SIG-M5 (cell line): ENCODE data around the gene CCBE1.
"Not testable (repeated sequence)": the region's sequence is repeated elsewhere in the genome, so short reads cannot be mapped to it uniquely, and the experiment has no call there.

ENCODE experiments used
- DNase-seq: peaks from one replicate; lab custom pipeline; 2025; lab: John Stamatoyannopoulos, UW

The CCBE1 gene

DNA sequence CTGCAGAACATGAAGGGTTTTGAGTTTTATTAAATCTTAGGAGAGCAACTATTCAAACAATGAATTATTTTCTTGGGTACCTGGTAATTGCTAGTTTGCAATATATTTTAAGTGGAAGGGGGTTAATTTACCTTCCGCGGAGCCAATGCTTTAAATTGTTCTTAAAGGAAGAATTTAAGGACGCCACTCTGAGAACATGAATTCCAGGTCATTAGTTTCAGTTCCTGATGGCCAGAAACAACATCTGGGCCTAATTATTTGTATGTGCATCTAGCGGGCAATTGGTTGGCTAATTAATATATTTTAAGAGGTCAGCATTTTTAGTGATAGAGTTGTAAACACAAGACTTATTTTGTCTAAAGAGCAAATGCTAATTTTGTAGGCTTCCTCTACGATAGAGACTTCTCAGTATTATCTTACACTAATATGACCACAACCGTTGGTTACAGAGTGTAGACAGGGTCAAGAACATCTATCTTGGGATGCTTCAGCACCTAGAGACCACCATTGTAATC is 40.8 kb downstream of the CCBE1 start:
- no peak for DNase-seq

DNA sequence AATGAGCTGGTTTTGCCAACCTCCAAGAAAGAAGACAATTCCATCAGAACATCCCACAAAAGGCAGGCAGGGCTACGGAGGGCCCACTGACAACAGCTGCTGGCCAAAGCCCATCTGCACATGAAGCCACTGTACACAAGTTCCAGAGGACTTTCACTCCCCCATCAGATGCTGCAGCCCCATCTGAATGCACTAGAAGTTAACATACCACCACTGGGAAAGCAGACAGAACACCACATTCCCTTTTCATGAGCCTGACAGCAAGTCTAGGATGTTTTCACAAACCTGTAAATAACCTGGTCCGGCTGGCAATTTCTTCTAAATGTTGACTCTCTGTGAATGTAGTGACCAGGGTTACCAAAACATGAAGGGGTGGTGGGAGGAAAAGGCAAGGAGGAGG is 41.5 kb downstream of the CCBE1 start:
- DNase-seq = no peak

DNA sequence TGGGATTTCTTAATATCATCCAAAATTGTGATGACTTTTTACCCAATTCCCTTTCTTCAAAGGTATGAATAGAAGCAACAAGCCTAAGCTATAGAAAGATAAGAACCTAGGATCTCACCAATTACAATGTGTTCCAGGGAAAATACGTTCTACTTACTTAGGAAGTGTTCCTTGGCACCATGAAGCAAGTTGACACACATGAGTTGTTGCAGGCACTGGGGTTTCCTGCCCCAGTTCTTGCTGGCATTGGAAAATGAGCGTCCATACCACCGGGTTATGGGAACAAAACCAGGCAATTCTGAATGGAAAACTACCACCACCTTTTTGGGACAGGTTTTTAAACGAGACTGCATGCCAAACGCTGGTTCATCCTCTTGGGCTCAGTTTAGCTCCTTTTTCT is 46.2 kb downstream of the CCBE1 start:
- no peak for DNase-seq

DNA sequence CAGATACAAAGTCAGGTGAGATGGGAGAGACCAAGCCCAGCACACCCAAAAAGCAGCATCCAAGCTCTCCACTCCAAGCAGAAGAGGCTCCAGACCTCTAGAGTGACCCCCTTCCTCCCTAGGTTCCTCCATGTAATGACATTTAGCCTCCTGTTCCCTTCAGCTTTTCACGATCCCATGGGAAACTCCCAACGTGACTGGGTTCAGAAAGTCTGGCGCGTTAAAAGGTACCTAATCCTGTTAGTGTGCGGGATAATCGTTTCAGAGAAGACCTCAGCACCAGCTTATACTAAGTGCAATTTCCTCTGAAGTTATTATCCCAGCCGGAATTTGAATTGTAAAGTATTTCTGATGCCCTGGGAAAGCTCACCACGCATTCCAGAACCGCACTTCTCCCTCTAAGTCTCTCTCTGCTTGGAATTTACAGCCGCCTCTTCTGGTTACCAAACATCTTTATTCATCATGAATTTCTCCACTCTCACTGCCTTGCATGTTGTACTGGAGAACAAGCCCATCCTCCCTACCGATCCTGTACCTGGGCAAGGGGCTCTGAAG is 46.9 kb downstream of the CCBE1 start:
- no peak for DNase-seq

DNA sequence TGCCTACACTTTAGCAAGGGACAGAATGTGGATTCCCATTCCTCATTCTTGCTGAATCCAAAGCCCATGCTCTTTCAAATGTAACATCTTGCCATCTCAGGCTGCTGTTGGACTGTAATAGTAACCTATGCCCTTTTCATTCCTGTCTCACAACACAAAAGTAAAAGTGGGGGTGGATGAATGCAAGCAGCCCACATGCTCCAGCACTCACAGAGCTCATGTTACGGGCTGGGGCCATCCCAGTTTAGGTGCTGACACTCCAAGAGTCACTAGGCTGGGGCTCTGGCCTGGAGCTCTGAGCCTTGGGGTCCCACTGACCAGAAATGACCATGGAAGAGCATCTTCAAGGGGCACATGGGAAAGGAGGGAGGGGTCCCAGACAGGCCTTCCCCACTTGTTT is 47.6 kb downstream of the CCBE1 start:
- DNase-seq = no peak

DNA sequence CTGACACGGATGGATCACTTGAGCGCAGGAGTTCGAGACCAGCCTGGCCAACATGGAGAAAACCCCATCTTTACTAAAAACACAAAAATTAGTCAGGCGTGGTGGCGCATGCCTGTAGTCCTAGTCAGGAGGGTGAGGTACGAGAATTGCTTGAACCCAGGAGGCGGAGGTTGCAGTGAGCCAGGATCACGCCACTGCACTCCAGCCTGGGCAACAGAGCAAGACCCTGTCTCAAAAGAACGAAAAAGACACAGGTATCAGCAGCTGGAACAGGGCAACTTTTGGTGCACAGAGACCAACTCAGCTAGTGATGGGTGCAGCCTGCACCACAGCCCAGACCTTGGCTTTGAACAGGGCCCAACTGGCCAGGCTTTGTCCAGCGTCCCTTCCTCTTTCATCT is 48.8 kb downstream of the CCBE1 start:
- not testable (repeated sequence) for DNase-seq

DNA sequence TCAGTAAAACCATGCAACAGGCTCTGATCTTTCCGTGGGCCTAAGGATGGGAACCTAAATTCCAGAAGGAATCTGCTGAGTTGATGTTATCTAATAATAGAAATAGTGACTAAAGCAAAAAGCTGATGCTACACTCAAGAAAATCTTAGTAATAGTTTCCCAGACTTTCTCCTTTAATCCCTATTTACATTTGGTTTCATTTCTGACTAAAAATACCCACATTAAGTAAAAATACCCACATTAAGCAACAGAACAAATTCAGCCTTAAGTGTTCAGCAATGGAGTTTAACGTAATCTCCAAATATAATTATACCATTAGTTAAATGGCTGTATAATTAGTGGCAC is 50.3 kb downstream of the CCBE1 start:
- no peak for DNase-seq

DNA sequence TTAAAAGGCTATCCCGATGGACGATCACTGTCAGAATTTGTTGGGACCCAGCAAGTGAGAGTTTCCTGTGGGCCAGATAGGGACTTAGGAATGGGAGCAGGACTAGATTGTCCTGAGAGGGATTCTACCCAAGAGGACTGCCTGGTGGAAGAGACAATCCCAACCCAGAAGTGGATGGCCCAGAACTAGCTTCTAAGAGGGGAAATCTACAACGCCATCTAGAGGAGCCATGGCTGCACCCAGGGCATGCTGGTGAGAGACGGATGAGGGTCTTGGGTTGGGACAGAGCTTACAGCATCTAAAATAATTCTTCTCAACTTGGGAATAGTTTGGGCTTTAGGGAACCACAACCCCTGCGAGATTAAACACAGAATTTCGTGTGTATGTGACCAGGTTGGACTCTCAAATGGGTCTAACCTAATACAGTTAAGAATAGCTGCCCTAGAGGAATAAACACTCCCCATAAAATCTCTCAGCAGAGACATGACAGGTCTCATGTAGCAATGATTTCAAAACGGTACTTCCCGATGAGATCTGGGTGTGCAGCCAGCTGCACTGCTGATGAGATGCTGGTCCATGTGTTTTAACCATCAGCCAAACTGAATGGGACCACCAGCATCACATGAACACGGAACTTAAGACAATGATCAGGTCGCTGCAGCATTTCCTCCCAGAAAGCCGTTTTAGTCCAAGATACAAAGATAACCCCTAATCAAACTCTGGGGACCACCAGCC is 50.8 kb downstream of the CCBE1 start:
- no peak for DNase-seq

DNA sequence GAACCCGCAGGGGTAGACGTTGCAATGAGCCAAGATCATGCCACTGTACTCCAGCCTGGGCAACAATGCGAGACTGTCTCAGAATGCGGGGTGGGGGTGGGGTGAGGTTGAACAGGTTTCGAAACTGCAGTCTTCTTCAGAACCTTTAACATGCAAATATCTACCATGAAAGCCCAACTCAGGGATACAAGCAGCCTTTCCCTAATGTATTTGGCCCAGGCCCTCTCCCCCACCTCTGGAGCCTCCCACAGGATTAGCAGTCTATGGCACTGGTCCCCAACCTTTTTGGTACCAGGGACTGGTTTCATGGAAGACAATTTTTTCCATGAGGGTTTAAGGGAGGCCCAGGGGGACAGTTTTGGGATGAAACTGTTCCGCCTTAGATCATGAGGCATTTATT is 53.5 kb downstream of the CCBE1 start:
- DNase-seq = no peak

DNA sequence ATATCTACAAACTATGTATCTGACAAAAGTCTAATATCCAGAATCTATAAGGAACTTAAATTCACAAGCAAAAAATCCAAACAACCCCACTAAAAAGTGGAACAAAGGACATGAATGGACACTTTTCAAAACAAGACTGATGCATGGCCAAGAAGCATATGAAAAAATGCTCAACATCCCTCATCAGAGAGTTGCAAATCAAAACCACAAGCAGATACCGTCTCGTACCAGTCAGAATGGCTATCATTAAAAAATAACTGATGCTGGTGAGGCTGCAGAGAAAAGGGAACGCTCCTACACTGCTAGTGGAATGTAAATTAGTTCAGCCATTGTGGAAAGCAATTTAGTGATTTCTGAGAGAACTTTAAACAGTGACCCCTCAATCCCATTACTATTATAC is 56.5 kb downstream of the CCBE1 start:
- DNase-seq = no peak

DNA sequence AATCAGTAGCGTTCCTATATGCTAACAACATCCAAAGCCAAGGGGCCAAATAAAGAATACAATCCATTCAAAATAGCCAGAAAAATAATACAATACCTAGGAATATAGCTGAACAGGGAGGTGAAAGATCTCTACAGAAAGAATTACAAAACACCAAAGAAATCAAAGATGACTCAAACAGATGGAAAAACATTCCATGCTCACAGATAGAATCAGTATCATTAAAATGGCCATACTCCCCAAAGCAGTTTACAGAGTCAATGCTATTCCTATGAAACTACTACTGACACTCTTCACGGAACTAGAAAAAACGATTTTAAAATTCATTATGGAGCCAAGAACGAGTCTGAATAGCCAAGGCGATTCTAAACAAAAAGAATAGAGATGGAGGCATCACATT is 57.4 kb downstream of the CCBE1 start:
- no peak for DNase-seq

DNA sequence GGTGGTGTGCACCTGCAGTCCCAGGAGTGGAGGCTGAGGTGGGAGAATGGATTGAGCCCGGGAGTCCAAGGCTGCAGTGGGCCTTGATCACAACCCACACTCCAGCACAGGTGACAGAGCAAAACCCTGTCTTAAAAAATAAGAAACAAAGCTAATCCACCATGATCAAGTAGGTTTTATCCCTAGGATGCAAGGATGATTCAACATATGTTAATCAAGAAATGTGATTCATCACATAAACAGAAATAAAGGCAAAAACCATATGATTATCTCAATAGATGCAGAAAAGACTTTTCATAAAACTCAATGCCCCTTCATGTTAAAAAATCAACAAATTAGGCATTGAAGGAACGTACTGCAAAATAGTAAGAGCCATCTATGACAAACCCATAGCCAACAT is 58.1 kb downstream of the CCBE1 start:
- DNase-seq = no peak

DNA sequence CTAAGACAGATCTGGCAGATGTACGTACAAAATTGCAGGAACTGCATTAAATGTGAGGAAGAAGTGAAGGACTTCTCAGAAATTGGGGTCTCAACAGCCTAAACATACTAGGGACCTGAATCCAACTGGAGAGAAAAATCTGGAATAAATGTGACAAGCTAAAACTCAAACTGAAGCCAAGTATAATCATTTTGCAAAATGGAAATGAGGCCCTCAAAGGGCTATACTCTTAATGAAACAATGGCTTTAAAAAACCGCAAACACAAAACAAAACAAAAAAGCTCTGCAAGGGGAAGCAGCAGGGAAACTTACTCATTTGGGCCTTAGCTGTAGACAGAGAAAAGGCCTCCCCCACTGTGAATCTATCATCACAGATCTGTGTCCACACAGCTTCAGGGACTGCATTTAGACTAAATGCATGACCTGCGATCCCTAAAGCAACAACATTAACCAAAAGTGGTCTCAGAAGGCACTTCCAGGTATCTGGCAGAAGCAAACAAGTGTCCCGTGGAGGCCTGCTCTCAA is 63.2 kb downstream of the CCBE1 start:
- DNase-seq = no peak

DNA sequence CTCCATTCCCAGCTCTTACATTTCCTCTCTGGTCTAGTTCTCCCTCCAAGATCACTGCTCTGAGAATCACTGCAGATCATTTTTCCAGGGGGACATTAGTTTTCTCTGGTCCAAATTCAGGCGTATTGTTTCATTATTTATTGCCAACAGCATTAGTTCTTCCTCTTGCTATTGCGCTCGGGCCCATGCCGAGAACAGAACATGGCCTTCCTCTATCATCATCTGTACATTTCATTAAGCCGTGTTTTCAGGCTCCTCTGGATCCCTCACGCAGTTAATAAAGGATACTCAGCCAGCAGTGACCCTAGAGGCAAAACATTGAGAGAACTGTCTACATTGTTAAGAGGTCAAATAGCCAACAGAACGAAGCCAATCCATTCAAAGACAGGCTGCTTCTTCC is 63.9 kb downstream of the CCBE1 start:
- DNase-seq = no peak

DNA sequence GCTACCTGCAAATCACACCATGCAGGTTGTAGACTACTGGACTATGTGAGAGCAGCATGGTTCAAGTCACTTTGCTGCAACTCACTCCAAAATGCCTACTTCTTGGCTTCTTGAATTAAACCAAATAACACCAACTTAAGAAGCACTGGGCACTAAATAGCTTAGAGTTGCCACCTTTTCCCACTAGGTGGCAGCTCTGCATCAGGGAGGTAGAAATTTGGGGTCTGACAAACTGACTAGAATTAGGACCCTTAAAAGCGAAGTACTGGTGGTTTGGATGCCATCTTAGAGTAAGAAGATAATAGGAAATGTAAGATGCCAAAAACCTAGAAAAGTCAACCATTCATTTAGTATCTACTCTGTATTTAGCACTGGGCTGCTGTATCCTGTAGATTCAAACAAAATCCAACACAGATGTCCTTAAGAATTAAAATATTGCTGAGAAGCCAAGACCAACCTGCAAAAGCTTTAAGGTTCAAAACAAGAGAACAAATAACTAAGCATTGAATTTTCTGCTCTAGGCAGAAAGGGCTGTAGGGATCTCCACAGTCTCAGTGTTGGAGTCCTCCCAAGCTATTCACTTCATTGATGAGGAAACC is 65.5 kb downstream of the CCBE1 start:
- DNase-seq = no peak

DNA sequence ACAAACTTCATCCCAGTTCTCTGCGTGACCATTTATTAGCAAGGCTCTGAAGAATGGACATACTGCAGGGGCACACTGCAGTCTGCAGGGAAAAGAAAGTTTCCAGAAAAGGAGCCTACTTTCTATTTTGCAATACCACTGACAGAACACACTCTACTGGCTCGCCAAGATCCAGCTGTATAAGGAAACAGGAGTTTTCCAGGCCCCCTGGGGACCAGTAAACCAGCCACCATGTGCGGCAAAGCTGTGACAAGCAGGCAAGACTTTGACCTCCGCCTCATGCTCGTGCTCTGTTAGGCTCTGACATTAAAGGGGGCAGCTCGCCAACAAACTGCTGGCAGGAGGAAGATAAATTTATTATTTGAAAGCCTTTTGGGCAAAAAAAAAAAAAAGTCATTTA is 67.3 kb downstream of the CCBE1 start:
- no peak for DNase-seq

DNA sequence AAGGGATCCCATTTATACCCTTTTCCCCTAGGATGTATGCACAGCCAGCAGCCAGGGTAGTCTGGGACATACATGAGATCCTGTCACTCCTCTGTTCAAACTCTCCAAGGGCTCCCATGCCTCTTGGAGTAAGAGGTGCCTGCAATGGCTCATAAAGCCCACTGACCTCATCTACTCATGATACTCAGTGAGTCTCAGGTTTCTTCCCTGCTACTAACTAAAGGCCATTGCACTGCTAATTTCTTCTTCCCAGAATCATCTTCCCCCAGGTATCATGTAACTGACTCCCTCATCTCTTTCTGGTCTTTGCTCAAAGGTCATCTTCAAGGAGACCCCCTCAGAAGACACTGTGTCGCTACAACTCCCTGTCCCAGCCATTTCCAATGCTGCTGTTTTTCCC is 68.2 kb downstream of the CCBE1 start:
- DNase-seq = no peak

DNA sequence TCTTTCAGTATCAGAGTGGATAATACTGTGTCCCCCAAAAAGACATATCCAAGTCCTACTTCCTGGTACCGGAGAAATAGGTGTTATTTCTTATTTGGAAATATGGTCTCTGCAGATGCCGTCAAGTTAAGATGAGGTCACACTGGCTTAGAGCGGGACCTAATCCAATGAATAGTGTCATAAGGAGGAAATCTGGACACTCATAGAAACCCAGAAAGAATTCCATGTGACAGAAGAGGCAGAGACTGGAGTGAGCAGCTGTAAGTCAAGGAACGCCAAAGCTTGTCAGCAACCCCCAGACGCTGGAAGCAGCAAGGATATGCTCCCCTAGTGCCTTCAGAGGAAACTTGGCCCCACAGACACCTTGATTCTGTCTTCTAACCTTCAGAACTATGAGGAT is 69.8 kb downstream of the CCBE1 start:
- no peak for DNase-seq

DNA sequence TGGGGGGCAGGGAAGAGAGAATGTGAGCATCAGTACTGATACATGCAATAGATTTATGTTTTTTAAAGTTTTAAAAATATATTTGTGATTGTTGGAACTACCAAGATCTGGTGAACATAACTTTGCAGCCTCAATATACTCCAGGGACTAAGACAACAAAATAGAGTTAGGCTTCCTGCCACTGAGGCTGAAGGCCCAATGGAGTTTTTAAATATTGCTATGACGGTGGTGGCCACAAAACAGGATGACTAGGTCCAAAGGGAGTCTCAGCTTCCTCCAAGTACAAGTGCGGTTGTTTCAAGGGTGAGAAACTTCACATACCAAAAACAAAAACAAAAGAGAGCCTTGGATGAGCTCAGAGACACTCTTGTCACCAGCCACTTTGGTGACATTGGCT is 72.9 kb downstream of the CCBE1 start:
- DNase-seq = no peak

DNA sequence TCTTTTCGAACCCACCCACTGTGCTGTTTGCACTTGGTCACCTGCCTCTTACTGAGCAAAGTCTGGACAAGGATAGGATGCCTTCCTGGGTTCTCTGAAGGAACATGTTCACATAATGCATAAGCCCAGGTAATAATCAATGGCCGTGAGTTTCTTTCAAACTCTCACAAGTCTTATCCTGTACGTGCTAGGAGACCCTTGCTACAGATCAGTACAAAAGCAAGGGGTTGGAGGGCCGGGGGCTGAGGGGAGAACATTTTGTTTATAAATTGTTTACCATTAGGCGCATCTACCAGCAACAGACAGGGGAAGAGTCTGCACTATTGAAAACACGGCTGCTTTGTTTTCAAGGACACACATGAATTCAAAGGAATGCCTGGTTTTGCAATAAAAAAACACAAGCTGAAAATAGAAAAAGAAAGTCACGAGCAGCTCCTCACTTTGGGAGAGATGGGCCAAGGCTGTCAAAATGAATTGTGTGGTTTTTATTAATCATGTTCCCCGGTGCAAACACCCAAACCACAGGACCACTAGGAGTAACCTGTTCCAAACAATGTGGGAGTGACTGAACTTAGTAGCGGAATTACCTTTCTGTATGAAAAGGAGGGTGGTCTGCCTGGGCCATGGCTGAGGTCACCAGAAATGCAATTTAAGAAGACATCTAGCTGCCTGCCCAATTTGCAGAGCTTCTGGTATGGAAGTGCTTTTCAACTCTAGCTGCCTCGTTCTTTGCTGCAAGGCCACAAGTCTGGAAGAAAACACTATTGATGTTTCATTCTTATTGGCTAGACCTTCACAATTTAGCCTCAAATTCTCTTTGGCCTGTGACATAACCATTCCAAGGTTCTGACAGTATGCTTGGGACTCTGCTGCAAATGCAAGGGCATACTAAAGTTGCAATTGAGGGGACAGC is 73.5 kb downstream of the CCBE1 start:
- no peak for DNase-seq

DNA sequence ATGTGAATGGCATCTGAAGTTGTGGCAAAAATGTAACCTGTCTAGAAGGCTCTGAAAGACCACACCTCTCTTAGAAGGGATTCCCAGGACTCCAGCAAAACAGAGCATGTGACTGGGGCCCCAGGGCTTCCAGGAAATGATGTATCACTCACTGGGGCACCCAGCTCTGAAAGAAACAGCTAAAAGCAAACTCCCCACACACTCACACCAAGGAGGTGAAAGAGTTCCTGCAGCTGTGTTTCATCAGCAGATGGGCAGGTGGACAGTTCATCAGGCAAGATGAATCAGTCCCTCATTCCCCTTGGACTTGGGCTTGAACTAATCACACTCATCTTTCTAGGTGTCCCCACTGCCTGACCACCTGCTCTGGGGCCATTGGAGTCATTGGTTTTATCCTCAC is 76.2 kb downstream of the CCBE1 start:
- DNase-seq = no peak

DNA sequence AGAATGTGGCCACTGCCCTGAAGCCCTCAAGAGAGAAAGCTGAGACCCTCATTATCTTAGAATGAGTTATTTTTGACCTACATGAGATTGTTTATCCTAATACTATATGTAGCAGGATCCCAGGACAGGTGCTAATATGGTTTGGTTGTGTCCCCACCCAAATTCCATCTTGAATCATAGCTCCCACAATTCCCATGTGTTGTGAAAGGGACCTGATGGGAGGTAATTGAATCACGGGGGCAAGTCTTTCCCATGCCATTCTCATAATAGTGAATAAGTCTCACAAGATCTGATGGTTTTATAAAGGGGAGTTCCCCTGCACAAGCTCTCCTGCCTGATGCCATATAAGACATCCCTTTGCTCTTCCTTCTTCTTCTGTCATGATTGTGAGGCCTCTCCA is 76.8 kb downstream of the CCBE1 start:
- no peak for DNase-seq
